AG09319 (cell line): ENCODE measurements around the gene TAF1A.

Experiments
- DNase-seq: peaks from one replicate; pipeline ENCODE4 v3.0.0-alpha.2; 2010; ENCODE audit warnings: low read depth; ENCODE audit errors: extremely low read depth
- CTCF ChIP-seq: IDR thresholded peaks from 2 replicates; pipeline ENCODE4 v1.5.1; 2011; ENCODE audit warnings: low read depth, mild to moderate bottlenecking, inconsistent platforms, low read length, moderate library complexity

The TAF1A gene

GRCh38 chr1:222547944-222548671 is 41.6 kb downstream of the TAF1A start, which contains the start of gene HHIPL2:
Gene HHIPL2 (minus strand): TSS chr1:222548104. CDS start chr1:222548044, 60 bp downstream.
- no peak for TF ChIP-seq CTCF
- no peak for DNase-seq

GRCh38 chr1:222547260-222547614 is 42.5 kb downstream of the TAF1A start:
- no peak for DNase-seq
- TF ChIP-seq CTCF: peak; percentile 11; the same call in 1 of the 2 replicates

GRCh38 chr1:222546548-222547259 is 43.0 kb downstream of the TAF1A start:
- no peak; the same call in 1 of the 2 replicates for TF ChIP-seq CTCF
- peak; percentile 44 for DNase-seq

- no peak for TF ChIP-seq CTCF
- no peak for DNase-seq
These were observed 43.6 kb downstream of the TAF1A start for GRCh38 chr1:222546091-222546490.

GRCh38 chr1:222543817-222544216 is 45.9 kb downstream of the TAF1A start:
- DNase-seq: no peak
- TF ChIP-seq CTCF: no peak

GRCh38 chr1:222540598-222540995 is 49.1 kb downstream of the TAF1A start:
- TF ChIP-seq CTCF: no peak
- no peak for DNase-seq

- DNase-seq: no peak
- no peak for TF ChIP-seq CTCF
These were observed 49.7 kb downstream of the TAF1A start for GRCh38 chr1:222539951-222540597.
